HG02798 (cell line): ENCODE measurements around the gene PRKG1.

Source experiments
- ATAC-seq: cut with Tn5 transposase; IDR thresholded peaks from one replicate; pipeline ENCODE4 v1.9.1; 2021; ENCODE audit warnings: mild to moderate bottlenecking; ENCODE audit not compliant: unreplicated experiment, poor library complexity

PRKG1 gene

GRCh38 chr10:52106899-52107298, 1032.6 kb downstream of the PRKG1 start:
- no peak for ATAC-seq

- no peak for ATAC-seq
These were observed 1033.9 kb downstream of the PRKG1 start for GRCh38 chr10:52108236-52108635.

- ATAC-seq: no peak
These were observed 1036.3 kb downstream of the PRKG1 start for GRCh38 chr10:52110576-52110975.

- ATAC-seq: no peak
These were observed 1037.0 kb downstream of the PRKG1 start for GRCh38 chr10:52111101-52111891.

- no peak for ATAC-seq
These were observed 1041.5 kb downstream of the PRKG1 start for GRCh38 chr10:52115823-52116222.

GRCh38 chr10:52119507-52119906, 1045.2 kb downstream of the PRKG1 start:
- no peak for ATAC-seq

- ATAC-seq: no peak
These were observed 1047.4 kb downstream of the PRKG1 start for GRCh38 chr10:52121688-52122087.

- no peak for ATAC-seq
These were observed 1053.9 kb downstream of the PRKG1 start for GRCh38 chr10:52128056-52128683.

GRCh38 chr10:52129410-52130178, 1055.3 kb downstream of the PRKG1 start:
- no peak for ATAC-seq

- no peak for ATAC-seq
These were observed 1060.8 kb downstream of the PRKG1 start for GRCh38 chr10:52135101-52135500.

GRCh38 chr10:52136921-52137320, 1062.6 kb downstream of the PRKG1 start:
- no peak for ATAC-seq

GRCh38 chr10:52143338-52143737, 1069.1 kb downstream of the PRKG1 start:
- no peak for ATAC-seq

GRCh38 chr10:52145636-52146035, 1071.3 kb downstream of the PRKG1 start:
- no peak for ATAC-seq

- ATAC-seq: no peak
These were observed 1072.5 kb downstream of the PRKG1 start for GRCh38 chr10:52146766-52147165.

GRCh38 chr10:52170776-52171175, 1096.5 kb downstream of the PRKG1 start:
- ATAC-seq: no peak

GRCh38 chr10:52172581-52172980, 1098.3 kb downstream of the PRKG1 start:
- no peak for ATAC-seq

- ATAC-seq: no peak
These were observed 1111.0 kb downstream of the PRKG1 start for GRCh38 chr10:52185256-52185655.

- ATAC-seq: no peak
These were observed 1113.4 kb downstream of the PRKG1 start for GRCh38 chr10:52187521-52188258.

GRCh38 chr10:52191049-52191448, 1116.8 kb downstream of the PRKG1 start:
- no peak for ATAC-seq

GRCh38 chr10:52194191-52194590, 1119.9 kb downstream of the PRKG1 start:
- ATAC-seq: no peak
